ENCODE measurements around the gene DPYD. TPM values are rescaled to one million over a fixed set of nuclear protein-coding genes. Genes with fewer than 3 reads are reported as not detected.

Gene DPYD
- polyA plus RNA-seq, 1 of the 3 experiments (the other 2 are of a cell fraction), result 23.0 TPM

GRCh38 chr1:97348599-97349265 is 572.1 kb downstream of the DPYD start:
- CTCF ChIA-PET, result interaction anchor here (0.6 kb wide), 1 partner anchor 195 kb away, joined by 3 read pairs; no protein-coding TSS in a partner anchor
- H3K4me2 ChIP-seq, result no peak overlapping the region

GRCh38 chr1:97340951-97341350 is 579.9 kb downstream of the DPYD start:
- ChIA-PET CTCF (interaction anchor here (1.3 kb wide), 1 partner anchor 22 kb away, joined by 3 read pairs; no protein-coding TSS in a partner anchor), POLR2A (no interaction called here)
- no peaks in the 10 kb centered on the region for H3K27me3 ChIP-seq (ENCODE audit: insufficient read depth)
- WGBS (ENCODE audit: low lambda C conversion rate), result 82% methylated on average over 1 of the region's 1 CpG
- H3K27ac ChIP-seq (ENCODE audit: low read depth in 2 of 2, low read length in 1 of 2), result peak overlapping the region; percentile 38 to 47; a peak in 2 of 4 replicates
- no peak overlapping the region for H3K9ac ChIP-seq
- no peaks in the 10 kb centered on the region for H4K20me1 ChIP-seq (ENCODE audit: insufficient read depth)
- H3K4me1 ChIP-seq (ENCODE audit: control insufficient read depth in 1 of 2, insufficient read depth in 2 of 2, low read depth in 1 of 2, low read length in 1 of 2), result peaks cover 0 to 9% of the 10 kb centered on the region in 2 experiments; a peak in 2 of 4 replicates
- no peak overlapping the region for H3K4me2 ChIP-seq
- peaks cover 7% of the 10 kb centered on the region for H3F3A ChIP-seq (replicated peaks; ENCODE audit: insufficient read depth)
- H3K9me2 ChIP-seq, result no peaks in the 10 kb centered on the region
- no peaks in the 10 kb centered on the region for H3K79me2 ChIP-seq (ENCODE audit: insufficient read depth)
- H3K36me3 ChIP-seq (replicated peaks in 1 of 2; ENCODE audit: control insufficient read depth in 1 of 2, insufficient read depth in 2 of 2, low read length in 1 of 2), result peaks cover 0 to 7% of the 10 kb centered on the region in 2 experiments
- no peak overlapping the region for H2AFZ ChIP-seq (ENCODE audit: low read depth)
- DNase-seq, result no peak
- no peaks in the 10 kb centered on the region for H3K9me3 ChIP-seq
- H3K4me3 ChIP-seq (ENCODE audit: low read depth in 2 of 2, low read length in 1 of 2), result no peak overlapping the region
- TF ChIP-seq ZBTB33 (IDR thresholded peaks at IDR 0.05; ENCODE audit: borderline replicate concordance, low read depth) (no peak), RFX5 (IDR thresholded peaks at IDR 0.05; ENCODE audit: low read length) (no peak), TCF12 (IDR thresholded peaks at IDR 0.05) (peak; percentile 38; the same call in 1 of the 2 replicates), MAX (IDR thresholded peaks at IDR 0.05; ENCODE audit: low read depth) (no peak), MEF2A (IDR thresholded peaks at IDR 0.05; ENCODE audit: borderline replicate concordance, low read depth) (no peak), SMC3 (IDR thresholded peaks at IDR 0.05; ENCODE audit: low read depth, low read length) (no peak), FOSL2 (IDR thresholded peaks at IDR 0.05; ENCODE audit: borderline replicate concordance, low read depth) (no peak), REST (IDR thresholded peaks at IDR 0.05; ENCODE audit: low read depth, low read length) (no peak), NFIC (IDR thresholded peaks at IDR 0.05; ENCODE audit: borderline replicate concordance) (peak; percentile 80), NRF1 (IDR thresholded peaks at IDR 0.05; ENCODE audit: low read depth, low read length) (no peak), PBX3 (IDR thresholded peaks at IDR 0.05) (0 out of 2 replicates have a peak, but pooled peaks have one; percentile 22), RAD21 (IDR thresholded peaks at IDR 0.05; ENCODE audit: low read length) (no peak), RXRA (IDR thresholded peaks at IDR 0.05; ENCODE audit: borderline replicate concordance, low read depth) (no peak), SIN3A (IDR thresholded peaks at IDR 0.05; ENCODE audit: borderline replicate concordance, low read depth, low read length) (no peak)

More at GRCh38 chr1:97348599-97349265, 572.1 kb downstream of the DPYD start:
- Histone ChIP-seq H3K4me3 (ENCODE audit: low read depth in 2 of 2, low read length in 1 of 2) (no peak overlapping the region), H3K9me3 (no peaks in the 10 kb centered on the region), H3K79me2 (ENCODE audit: insufficient read depth) (no peaks in the 10 kb centered on the region), H3K27me3 (ENCODE audit: insufficient read depth) (no peaks in the 10 kb centered on the region), H3K27ac (ENCODE audit: low read depth in 2 of 2, low read length in 1 of 2) (no peak overlapping the region; a peak in 1 of 4 replicates), H3K4me1 (ENCODE audit: control insufficient read depth in 1 of 2, insufficient read depth in 2 of 2, low read depth in 1 of 2, low read length in 1 of 2) (peaks cover 0 to 9% of the 10 kb centered on the region in 2 experiments; a peak in 3 of 4 replicates), H4K20me1 (ENCODE audit: insufficient read depth) (no peaks in the 10 kb centered on the region), H3K36me3 (replicated peaks in 1 of 2; ENCODE audit: control insufficient read depth in 1 of 2, insufficient read depth in 2 of 2, low read length in 1 of 2) (peaks cover 0 to 4% of the 10 kb centered on the region in 2 experiments), H3K9me2 (no peaks in the 10 kb centered on the region), H2AFZ (ENCODE audit: low read depth) (no peak overlapping the region), H3K9ac (no peak overlapping the region), H3F3A (replicated peaks; ENCODE audit: insufficient read depth) (peaks cover 5% of the 10 kb centered on the region)
- no peak for DNase-seq
- TF ChIP-seq NRF1 (IDR thresholded peaks at IDR 0.05; ENCODE audit: low read depth, low read length) (no peak), TCF12 (IDR thresholded peaks at IDR 0.05) (no peak), FOXM1 (IDR thresholded peaks at IDR 0.05; ENCODE audit: low read depth) (no peak), SIN3A (IDR thresholded peaks at IDR 0.05; ENCODE audit: borderline replicate concordance, low read depth, low read length) (no peak), JUND (IDR thresholded peaks at IDR 0.05) (no peak), TAF1 (IDR thresholded peaks at IDR 0.05; ENCODE audit: borderline replicate concordance, low read depth, low read length) (no peak), CHD2 (IDR thresholded peaks at IDR 0.05; ENCODE audit: low read length, partially characterized antibody) (no peak), NFIC (IDR thresholded peaks at IDR 0.05; ENCODE audit: borderline replicate concordance) (no peak), FOSL2 (IDR thresholded peaks at IDR 0.05; ENCODE audit: borderline replicate concordance, low read depth) (no peak), TEAD4 (IDR thresholded peaks at IDR 0.05; ENCODE audit: borderline replicate concordance, insufficient read depth) (no peak), RXRA (IDR thresholded peaks at IDR 0.05; ENCODE audit: borderline replicate concordance, low read depth) (no peak), SMC3 (IDR thresholded peaks at IDR 0.05; ENCODE audit: low read depth, low read length) (no peak), YY1 (IDR thresholded peaks at IDR 0.05; ENCODE audit: low read depth) (no peak), GATA2 (CRISPR knock-in tag; IDR thresholded peaks at IDR 0.05) (no peak), EP300 (IDR thresholded peaks at IDR 0.05; ENCODE audit: borderline replicate concordance in 1 of 2, low read depth in 1 of 2, low read length in 1 of 2) (no peak), MAX (IDR thresholded peaks at IDR 0.05; ENCODE audit: low read depth) (no peak)
- POLR2A ChIA-PET, result no interaction called here
- WGBS (ENCODE audit: low lambda C conversion rate), result 86% methylated on average over 3 of the region's 3 CpGs
